GM21825 (cell line): ENCODE measurements around the gene RTN4.
"Not testable (repeated sequence)": the region's sequence is repeated elsewhere in the genome, so short reads cannot be mapped to it uniquely, and the experiment has no call there.

Source experiments
- ATAC-seq: cut with Tn5 transposase; IDR thresholded peaks from one replicate; pipeline ENCODE4 v1.9.1; 2021; ENCODE audit warnings: mild to moderate bottlenecking, moderate library complexity; ENCODE audit not compliant: unreplicated experiment

Gene RTN4

DNA sequence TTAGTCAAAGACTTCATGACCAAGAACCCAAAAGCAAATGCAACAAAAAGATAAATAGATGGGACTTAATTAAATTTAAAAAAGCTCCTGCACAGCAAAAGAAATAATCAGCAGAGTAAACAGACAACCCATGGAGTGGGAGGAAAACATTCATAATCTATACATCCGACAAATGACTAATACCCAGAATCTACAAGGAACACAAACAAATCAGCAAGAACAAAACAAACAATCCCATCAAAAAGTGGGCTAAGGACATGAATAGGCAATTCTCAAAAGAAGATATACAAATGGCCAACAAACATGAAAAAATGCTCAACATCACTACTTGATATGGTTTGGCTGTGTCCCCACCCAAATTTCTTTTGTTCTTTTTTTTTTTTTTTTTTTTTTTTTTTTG lies 25.8 kb upstream of the RTN4 start:
- ATAC-seq = not testable (repeated sequence)

DNA sequence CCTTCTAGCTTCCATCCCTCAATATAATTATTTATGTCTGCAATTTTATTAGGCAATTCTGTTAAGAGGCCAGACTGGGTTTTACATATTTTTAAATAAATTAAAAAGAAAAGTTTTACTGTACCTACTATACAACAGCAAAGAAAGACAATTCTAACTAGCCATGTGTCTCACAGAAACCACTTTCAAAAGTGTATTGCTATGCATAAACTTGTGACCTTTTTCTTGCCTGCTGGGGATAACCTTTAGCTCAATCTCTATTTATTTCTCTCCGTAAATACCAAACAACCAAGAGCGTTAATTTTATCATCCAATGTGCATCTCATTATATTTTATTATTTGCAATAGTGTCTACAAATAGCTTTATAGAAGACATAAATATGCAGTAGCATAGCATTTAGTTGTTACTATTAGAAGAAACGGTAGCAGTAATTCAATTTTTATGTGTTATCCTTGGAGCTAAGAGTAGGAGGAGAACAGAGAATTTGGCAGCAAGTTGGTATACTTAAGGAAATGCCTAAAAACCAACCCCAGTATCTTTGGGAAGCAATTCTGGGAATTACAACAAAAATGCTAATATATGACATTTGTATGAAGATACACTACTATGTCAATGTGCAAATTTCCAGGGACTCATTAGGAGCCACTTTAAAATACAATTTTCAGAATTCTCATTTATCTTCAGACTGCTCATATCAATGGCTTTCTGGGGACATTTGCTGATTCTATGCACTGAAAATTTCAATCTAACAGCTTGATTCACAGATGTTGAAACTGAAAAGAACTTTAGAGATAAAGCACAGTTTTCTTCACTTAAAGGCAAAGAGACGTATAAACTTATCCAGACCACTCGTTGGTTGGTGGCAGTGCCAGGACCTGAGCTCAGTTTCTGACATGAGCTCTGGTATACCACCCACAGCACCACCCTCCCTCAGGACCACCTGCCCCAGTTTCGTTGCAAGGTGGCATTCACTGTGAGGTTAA lies 23.0 kb upstream of the RTN4 start:
- ATAC-seq = no peak

DNA sequence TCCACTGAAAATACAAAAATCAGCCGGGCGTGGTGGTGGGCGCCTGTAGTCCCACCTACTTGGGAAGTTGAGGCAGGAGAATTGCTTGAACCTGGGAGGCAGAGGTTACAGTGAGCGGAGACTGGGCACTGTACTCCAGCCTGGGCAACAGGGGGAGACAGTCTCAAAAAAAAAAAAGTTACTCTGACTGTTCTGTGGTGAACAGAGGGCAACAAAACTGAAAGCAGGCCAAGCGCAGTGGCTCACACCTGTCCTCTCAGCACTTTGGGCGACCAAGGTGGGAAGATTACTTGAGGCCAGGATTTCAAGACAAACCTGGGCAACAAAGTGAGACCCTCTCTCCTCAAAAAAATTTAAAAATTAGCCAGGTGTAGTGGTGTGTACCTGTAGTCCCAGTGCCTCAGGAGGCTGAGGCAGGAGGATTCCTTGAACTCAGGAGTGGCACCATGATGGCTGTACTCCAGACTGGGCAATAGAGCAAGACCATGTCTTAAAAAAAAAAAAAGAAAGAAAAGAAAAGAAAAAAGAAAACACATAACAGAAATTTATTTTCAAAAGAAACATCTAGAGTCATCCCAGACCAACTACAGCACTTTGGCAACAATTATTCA lies 13.6 kb upstream of the RTN4 start:
- ATAC-seq = no peak

DNA sequence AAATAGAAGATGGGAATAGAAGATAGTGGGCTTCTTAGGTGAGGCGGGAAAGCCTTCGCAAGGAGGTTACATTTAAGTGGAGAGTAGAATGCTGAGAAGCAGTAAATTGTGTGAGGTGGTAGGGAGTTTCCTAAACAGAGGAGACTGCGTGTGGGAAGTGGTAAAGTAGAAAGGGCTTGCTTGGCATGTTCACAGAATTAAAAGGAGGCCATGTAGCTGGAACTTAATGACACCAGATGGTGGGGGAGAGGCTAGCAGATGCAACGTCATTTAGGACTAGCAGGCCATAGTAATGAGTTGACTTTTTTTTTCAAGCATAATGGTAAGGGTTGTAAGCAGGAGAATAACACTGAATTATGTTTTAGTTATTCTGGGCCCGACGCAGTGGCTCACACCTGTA lies 13.0 kb upstream of the RTN4 start:
- ATAC-seq = no peak

DNA sequence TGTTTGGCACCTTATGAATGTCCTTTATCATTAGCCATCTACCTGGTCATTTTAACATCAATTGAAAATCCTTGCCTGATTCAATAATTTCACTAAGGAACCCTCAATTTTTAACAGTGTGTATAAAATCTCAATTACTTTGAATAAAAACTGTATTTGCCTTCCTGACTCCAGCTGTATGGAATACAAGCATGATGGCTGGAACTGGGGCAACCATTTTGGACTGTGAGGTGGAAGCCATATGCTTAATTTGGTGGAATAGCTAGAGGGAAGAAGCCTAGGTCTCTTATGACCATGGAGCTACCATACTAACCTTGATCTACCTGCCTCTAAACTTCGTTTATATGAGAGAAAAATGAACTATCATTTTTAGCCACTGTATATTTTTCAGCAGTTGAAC lies 12.5 kb upstream of the RTN4 start:
- no peak for ATAC-seq

DNA sequence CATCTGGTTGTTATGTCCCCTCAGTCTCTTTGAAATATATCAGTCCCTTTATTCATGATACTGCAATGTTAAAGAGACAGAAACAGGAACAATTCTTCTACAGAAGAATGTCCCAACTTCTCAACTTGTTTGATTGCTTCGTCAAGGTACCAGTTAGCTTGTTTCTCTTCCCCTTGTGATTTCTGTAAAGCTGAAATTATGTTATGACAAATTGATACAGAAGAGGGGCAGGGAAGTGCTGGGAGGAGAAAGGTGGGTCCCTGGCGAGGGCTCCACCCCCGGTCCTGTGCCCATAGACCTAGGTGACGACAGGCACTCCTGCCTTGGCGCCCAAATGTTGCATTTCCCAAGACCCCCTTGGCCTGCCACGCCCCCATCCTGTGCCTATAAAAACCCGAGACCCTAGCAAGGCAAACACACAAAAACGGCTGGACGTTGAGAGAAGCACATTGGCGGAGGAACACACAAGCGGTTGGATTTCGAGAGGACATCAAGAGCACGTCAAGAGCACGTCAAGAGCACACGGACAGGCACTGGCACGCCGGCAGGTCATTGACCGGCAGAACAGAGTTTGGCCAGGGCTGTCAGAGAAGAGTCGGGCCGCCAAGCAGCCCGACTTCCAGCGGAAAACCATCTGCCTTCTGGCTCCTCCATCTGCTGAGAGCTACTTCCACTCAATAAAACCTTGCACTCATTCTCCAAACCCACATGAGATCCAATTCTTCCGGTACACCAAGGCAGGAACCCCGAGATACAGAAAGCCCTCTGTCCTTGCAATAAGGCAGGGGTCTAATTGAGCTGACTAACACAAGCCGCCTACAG lies 11.5 kb upstream of the RTN4 start:
- ATAC-seq = no peak

DNA sequence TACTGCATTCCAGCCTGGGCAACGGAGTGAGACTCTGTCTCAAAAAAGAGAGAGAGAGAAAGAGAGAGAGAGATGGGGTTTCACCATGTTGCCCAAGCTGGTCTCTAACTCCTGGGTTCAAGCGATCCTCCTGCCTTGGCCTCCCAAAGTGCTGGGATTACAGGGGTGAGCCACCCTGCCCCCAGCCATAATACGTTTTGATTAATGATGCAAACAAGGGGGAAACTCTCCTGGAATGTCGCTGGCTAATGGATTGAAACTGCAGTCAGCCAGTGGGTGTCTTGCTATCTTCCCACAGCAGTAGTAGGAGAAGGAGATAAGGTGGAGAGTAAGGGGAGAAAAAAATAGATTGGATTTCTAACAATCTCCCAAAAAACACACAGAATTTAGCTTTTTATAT lies 9.5 kb upstream of the RTN4 start:
- ATAC-seq = no peak

DNA sequence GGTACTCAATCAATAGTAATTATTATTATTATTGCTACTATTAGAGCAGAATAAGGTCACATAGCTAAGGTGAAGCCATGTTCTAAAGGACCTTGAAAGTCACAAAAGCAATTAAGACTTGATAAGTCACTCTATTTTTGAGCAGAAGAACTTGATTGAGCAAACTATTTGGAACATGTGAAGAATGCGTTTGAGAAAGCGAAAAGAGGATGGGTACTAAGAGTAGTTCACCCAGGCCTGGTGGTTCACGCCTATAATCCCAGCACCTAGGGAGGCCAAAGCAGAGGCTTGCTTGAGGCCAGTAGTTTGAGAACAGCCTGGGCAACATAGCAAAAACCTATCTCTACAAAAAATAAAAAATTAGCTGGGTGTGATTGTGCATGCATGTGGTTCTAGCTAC lies 7.2 kb upstream of the RTN4 start:
- ATAC-seq = no peak

DNA sequence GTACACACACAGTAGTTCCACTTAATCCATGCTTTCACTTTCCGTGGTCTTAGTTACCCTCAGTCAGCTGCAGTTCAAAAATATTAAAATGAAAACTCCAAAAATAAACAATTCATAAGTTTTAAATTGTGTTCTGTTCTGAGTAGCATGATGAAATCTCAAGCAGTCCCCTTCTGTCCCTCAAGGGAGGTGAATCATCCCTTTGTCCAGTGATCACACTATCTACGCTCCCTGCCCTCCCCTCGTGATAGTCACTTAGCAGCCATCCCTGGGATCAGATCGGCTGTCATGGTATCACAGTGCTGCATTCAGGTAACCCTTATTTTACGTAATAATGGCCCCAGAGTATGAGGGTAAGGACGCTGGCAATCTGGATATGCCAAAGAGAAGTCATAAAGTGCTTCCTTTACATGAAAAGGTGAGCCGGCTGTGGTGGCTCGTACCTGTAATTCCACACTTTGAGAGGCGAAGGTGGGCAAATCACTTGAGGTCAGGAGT lies 5.8 kb upstream of the RTN4 start:
- no peak for ATAC-seq

DNA sequence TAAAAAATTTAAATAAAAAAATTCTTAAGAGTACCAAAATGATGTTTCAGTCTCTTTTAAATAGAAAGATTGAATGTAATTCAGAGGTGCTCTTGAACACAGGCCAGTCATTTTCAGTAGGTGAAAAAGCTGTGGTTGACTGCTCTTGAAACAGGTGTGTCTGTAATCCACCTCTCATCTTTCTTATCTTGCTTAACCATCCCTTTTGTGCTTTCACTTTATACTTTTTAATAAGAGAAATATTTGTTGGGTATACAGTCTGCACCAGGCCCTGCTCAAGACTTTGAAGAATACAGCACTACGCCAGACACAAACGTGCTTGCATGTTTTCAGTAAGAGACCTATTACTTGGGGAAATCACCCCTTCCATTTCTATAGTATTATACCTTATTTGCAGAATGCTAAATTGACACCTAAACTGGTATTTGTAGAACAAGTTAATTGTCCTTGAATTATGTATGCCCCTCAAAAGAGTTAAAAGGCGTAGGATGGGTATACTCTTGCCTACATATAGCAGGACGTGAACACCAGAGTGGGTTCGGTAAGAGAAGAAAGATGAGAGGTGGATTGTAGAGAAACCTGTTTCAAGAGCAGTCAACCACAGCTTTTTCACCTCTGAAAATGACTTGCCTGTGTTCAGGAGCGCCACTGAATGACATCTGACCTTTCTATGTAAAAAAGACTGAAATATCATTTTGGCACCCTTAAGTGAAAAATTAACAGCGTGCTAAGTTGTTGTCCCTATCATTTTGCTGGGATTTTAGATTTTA lies 4.0 kb upstream of the RTN4 start:
- peak; percentile 26 for ATAC-seq

DNA sequence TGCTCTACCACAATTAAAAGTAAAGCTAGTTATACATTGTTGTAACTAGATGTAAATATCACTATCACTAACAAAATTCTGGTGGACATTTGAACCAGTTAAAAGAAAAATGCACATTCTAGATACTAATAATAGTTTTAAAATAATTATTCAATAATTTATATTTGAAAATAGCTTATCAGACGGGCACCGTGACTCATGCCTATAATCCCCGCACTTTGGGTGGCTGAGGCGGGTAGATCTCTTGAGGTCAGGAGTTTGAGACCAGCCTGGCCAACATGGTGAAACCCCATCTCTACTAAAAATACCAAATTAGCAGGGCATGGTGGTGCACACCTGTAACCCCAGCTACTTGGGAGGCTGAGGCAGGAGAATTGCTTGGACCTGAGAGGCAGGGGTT lies 3.0 kb upstream of the RTN4 start:
- not testable (repeated sequence) for ATAC-seq

DNA sequence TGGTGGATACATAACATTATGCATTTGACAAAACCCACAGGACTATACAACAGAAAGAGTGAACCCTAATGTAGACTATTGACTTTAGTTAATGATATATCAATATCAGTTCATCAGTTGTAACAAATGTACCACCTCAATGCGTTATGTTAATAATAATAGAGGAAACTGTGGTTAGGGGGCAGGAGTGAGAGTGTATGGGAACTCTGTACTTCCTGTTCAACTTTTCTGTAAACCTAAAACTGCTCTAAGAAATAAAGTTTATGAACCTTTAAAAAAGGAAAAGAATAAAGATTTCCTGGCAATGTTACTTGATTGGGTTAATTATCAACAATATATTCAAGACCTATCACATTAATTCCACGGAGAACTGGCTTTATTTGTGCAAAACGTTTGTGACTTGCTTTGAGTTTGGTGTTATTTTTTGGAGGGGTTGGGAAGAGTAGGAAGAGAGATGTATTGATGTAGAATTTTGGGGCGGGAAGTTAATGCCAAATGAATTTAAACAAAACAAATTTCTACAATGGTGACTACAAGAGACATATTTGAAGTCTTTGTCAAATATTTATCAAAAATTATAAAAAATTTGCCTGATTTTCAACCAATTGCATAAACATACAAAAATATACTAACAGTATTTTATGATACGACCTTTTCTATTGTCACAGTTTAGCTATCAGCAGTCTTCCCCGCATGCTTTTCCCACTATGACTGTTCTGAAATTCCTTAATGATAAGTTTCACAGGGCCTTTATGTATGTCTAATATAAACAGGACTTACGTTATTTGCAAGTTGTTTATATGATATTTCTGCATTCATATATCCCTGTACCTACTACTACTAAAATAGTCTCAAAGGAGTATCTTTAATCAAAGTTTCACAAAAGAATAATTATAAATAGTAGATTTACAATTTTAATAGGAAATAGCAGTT lies 2.1 kb upstream of the RTN4 start:
- ATAC-seq = no peak

DNA sequence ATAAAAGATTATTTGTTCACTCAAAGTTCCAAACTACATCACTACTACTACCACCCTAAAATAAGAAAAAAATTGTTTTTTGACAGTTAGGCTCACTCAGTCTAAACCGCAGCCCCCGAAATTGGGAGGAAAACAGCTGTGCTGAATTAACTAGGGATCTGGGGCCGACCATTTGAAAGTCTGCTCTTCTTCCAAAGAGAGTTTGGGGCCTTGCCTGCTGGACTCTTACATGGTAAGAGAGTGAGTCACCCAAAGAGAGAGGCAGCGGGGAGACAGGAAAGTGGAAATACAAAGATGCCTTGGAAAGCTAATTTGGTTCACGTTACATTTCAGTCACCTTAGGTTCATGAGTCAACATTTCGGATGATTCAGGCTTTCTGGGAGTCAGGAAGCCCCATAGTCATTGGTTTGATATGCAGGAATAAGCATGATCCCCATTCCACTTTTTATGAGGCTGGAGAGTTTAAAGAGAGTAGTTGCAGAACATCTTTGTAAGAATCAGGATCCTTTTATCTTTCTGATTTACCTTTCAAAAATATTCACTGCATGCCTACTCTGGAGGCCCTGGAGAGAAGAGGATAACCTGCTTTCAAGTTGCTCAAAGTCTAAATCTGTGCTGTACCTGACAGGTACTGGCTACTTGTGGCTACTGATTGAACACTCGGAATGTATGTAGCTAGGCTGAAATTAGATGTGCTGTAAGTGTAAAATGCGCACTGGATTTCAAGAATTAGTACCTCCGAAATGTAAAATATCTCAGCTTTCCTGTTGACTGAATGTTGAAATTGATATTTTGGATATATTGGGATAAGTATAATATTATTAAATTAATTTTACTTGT lies 995 bp upstream of the RTN4 start:
- no peak for ATAC-seq

DNA sequence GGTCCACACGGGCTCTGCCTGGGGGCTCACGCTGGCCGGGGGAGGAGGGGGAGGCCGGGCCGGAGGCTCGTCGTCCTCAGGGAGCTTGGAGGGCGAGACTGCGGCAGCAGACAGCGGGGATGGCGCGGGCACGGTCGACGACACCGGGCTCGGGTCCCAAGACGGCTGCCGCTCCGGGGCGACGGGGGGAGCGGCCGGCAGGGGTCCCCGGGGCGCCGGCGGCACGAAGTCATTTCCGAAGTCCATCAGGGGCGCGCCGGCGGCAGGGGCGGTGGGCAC lies 491 bp downstream of the RTN4 start:
- peak; percentile 0 for ATAC-seq

DNA sequence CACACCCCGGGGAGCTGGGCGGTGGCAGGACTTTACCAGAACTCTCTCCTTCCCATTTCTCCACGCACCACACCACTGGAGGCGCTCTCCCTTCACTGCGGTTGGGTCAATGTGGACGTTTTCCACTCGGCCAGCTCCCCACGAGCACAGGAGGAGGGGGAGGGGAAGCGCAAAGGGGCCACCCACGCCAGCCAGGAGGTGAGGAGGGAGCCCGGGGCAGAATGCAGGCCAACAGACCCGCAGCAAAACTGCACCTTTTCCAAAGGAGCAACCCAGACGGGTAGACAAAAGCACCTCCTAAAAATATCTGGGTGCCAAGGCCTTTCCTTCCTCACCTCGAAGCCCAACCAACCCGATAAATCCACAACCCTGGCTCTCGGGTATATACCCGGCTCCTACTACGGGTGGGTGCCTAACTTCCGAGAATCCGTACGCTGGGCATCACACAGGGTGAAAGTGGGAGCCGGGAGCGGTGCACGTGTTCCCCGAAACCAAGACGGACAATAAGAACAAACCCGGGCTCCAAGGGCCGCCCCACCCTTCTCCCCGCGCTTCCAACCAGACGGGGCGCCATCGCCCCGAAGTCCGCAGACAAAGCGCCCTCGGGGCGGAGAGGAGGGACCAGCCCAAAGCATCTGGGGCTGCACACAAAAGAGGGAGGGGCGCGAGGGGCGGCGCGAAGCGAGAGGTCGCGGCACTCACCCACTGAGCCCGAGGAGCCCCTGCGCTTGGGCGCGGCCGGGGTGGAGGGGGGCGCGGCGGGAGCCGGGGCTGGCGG lies 1.0 kb downstream of the RTN4 start:
- peak; percentile 8 for ATAC-seq

DNA sequence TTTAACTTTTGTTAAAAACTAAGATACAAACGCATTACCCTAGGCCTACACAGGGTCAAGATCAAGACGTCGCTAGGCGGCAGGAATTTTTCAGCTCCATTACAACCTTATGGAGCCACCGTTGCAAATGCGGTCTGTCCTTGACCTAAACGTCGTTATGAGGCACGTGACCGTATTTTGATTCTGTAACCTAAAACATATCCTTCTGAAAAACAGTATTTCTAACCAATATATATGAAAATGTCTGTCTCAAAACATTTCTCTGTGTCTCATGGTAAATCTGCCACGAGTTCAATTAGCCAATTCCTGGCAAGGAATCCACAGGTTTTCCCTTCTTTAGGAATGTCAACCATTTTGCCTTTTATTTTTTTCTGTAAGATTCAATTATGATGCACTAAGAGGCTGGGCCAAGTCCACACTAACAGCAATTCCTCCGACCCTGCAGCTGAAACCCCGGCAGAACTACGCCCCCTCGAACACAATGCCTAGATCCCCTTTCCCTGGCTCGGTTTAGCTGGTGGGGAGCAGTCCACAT lies 1.7 kb downstream of the RTN4 start:
- no peak for ATAC-seq

DNA sequence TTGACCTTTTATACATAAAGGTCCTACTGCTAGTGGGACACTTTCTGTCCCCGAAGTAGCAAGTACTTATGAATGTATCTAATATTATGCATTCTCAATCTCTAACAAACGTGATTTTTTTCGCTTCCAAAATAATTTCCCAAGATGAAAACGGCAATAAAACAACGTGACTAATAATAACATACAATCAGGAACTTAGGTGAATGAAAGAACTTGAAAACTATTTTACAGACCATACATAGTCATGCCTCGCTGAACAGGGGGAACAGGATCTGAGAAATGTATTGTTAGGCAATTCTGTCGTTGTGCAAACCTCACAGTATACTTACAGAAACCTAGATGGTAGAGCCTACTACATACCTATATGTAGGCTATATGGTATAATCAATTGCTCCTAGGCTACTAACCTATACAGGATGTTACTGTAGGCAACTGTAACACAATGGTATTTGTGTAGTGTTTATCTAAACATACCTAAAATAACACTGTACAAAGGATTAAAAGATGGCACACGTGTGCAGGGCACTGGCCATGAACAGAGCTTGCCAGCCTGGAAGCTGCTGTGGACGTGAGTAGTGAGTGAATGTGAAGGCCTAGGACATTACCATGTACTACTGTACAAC lies 2.5 kb downstream of the RTN4 start:
- ATAC-seq = no peak
